Hematopoietic multipotent progenitor cell treated with erythropoietin and hydrocortisone succinate and interleukin-3 and kit ligand, for 17 days (in vitro differentiated cells): ENCODE results near the gene ASPSCR1.
A peak's percentile ranks its signal among the peaks of the same experiment; 100 is the strongest.

ENCODE experiments used
- DNase-seq: peaks from one replicate; pipeline ENCODE4 v3.0.0-alpha.2; 2015; ENCODE audit warnings: low spot score

ASPSCR1 gene

DNA sequence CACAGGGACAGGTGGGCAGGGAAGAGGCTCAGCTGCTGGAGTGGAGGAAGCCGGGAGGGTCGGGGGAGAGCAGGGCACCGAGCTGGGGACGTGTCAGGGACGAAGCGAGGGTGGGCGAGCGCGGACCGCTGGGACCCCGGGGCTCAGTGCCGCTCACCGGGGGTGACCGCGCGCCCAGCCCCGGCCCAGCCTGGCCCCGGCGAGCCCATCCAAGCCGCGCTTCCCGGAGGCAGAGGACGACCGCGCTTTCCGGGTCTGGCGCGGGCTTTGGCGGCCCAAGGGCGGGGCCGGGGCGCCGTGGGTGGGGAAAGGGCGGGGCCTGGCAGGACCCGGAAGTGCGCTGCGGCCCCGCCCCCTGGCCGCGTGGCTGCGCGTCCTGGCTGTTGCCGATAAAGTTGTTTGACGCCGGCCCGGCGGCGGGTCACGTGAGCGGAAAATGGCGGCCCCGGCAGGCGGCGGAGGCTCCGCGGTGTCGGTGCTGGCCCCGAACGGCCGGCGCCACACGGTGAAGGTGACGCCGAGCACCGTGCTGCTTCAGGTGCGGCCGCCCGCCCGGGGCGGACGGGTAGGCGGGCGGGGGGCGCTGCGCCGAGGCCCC, at the start of gene ASPSCR1:
Gene ASPSCR1, plus strand, starts transcription at position 419 of the 598 bp plus-strand sequence. Its CDS starts 18 bp downstream, at position 437.
- DNase-seq: peak; percentile 94

- DNase-seq: peak; percentile 97
Observed at GRCh38 chr17:81927653-81928543, 49.5 kb upstream of the ASPSCR1 start, which contains the start of gene MAFG. TSS of gene MAFG (minus strand) at chr17:81927735. CDS start at chr17:81923185, 4,550 bp downstream.

- peak; percentile 25 for DNase-seq
Observed at GRCh38 chr17:81928544-81929252, 48.7 kb upstream of the ASPSCR1 start.

- DNase-seq: no peak
Observed at GRCh38 chr17:81929253-81930141, 47.9 kb upstream of the ASPSCR1 start.

GRCh38 chr17:81930142-81931125, 47.0 kb upstream of the ASPSCR1 start:
- no peak for DNase-seq

GRCh38 chr17:81931189-81931556, 46.3 kb upstream of the ASPSCR1 start:
- DNase-seq: no peak

GRCh38 chr17:81931557-81932332, 45.7 kb upstream of the ASPSCR1 start:
- peak; percentile 67 for DNase-seq

- DNase-seq: peak; percentile 65
Observed at GRCh38 chr17:81932333-81932983, 45.0 kb upstream of the ASPSCR1 start.

DNA sequence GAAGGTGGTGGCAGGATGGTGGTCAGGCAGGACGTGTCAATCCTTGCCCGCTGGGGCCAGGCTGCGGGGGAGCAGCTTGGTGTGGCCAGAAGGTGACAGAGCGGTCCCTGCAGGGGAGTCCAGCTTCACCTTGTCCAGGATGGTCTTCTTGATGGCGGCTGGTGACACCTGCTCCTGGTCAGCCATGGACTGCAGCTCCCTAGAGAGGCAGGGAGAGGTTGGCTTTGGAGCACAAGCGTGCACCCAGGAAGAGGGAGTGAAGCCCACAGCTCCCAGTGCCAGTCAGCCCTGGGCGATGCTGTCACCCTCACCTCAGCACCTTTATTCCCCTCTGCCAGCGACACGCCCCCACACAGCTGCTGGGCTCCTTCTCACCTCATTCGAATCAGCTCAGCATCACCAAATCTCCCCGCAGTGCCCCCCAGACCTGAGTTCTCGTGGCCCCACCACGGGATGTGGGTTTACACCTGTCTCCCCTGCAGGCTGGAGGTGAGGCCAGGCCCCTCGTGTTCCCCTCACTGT, 44.2 kb upstream of the ASPSCR1 start:
- DNase-seq: no peak

DNA sequence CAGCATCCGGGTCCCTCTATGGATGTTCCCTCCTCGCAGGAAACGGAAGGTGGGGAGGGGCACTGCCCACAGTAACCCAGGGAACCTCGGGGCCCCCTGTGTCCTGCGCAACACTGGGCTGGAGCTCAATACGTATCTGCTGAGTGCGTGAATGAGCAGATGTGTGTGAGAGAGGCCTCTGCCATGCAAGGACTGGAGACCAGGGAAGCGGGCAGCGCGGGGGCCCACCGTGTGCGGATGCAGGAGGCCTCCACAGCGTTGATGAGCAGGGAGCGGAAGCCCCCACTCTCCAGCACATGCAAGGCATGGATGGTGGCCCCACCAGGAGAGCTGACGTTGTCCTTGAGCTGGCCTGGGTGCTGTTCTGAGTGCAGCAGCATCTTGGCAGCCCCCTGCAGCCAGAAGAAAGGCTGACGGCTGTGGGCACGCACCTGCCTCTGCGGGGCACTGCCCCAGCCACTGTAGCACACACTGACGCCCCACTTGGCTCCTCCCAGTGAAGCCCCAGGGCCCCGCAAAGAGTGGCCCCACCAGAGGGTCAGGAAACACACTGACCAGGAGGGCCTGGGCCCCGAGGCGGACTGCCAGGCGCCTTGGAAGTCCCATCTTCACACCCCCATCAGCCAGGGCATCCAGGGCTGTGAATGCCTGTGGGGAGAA, 43.2 kb upstream of the ASPSCR1 start:
- no peak for DNase-seq

- DNase-seq: no peak
Observed at GRCh38 chr17:81934850-81935708, 42.4 kb upstream of the ASPSCR1 start.

DNA sequence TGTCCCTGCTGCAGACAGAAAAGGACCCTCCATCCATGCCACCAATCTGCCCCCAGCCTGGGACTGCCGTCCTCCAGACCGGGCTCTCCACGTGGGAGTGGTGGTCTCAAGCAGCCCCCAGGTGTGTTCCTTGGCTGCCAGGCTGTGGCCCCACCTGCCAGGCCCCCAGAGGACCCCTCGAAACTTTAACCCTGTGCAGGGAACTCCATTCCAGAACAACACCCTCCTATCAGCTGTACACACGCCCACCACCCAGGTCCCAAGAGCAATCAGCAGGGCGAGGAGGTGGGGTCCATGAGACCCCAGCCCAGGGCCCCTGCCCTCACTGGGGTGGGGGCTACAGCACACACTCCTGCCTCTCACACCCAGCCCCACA, 41.7 kb upstream of the ASPSCR1 start:
- DNase-seq: no peak

DNA sequence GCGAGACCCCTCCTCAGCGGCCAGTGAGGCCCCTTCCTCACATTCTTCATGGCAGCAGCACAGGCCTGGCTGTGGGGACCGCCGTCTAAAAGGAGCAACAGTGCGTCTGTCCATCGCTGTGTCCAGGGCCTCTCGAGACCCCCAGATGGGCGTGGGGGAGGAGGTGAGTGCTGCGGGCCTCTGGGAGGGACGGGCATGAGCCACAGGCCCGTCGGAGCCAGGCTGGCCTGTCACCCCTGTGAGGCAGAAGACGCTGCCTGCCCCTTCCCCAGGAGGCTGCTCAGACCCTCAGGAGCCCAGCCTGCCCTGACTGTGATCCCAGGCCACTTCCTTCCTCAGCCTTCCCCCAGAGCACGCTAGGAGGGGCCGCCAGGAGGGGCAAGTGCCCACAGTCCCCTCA, 38.2 kb upstream of the ASPSCR1 start:
- DNase-seq: no peak

GRCh38 chr17:81939881-81940385, 37.5 kb upstream of the ASPSCR1 start:
- DNase-seq: no peak

DNA sequence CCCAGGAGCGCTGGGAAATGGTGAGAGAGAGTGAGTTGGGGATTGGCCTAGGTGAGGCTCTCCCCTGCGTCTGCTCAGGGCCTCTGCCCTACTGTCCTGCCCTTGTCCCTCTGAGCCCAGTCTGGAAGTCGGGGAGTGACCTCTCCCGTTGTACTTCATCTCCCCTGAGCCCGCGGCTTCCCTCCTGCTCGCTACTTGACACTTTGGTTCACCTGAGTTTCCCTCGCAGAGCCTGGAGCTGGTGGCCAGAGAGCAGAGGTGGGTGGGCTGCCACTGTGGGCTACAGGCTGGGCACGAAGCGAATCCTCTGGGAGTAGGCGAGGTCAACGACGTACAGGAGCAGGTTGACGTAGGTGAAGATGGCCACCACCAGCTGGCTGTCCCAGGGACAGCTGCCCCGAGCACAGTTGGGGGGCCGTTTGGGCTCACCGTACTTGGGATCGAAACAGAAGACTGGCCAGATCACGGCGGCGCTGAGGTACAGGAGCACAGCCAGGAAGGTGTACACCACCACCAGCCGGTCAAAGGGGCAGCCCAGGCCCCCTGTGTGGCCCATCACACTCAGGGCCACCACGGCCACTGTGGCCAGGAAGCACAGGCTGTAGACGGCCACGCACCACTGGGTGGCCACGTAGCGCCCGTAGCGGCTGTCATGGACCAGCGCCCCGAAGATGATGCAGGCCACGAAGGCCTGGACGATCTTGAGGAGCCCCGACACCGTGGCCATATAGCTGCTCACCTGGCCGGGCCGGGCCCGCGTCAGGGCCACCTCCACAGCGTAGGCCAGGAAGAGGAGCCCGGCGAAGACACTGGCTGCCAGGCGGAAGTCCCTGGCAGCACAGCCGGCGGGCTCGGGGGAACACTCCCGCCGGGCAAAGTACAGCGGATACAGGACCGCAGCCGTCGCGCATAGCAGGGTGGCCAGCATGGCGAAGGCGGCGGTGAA, 36.6 kb upstream of the ASPSCR1 start:
- no peak for DNase-seq
